Body of pancreas (tissue), 4 donors: ENCODE measurements around the gene KLHL30. TPM values are rescaled to one million over a fixed set of nuclear protein-coding genes. Genes with fewer than 3 reads are reported as not detected.

ENCODE experiments used
- ATAC-seq: fragments of 150-250 bp; one replicate; pipeline ENCODE4 v1.9.1; 2016
- DNase-seq, 4 donors: peaks; one replicate each; pipeline ENCODE4 v3.0.0-alpha.2; 2019
- H3K27ac ChIP-seq, 4 donors: fragments of 200-600 bp; sonication (generic); 1 replicate in 3 of 4; 2 replicates in 1 of 4; pipeline versions ENCODE4 v1.5.1 to v1.6.1; 2016 to 2019; ENCODE audit warnings: mild to moderate bottlenecking in 1 of 4, mixed read lengths in 1 of 4, moderate library complexity in 1 of 4
- H3K27me3 ChIP-seq, 2 donors: fragments of 200-600 bp; sonication (generic); one replicate each; pipeline ENCODE4 v1.6.0; 2016; ENCODE audit warnings: mild to moderate bottlenecking in 1 of 2
- H3K36me3 ChIP-seq, 2 donors: fragments of 200-600 bp; sonication (generic); replicated peaks in 1 of 2; 2 replicates each; pipeline ENCODE4 v1.5.1; 2016; ENCODE audit warnings: low read depth in 2 of 2; ENCODE audit not compliant: insufficient read depth in 1 of 2
- H3K4me1 ChIP-seq: fragments of 200-600 bp; sonication (generic); one replicate; pipeline ENCODE4 v1.6.0; 2016
- H3K4me3 ChIP-seq, 2 donors: fragments of 200-600 bp; sonication (generic); 1 replicate in 1 of 2; 2 replicates in 1 of 2; pipeline ENCODE4 v1.5.1; 2016 to 2019
- H3K9me3 ChIP-seq, 3 donors: fragments of 200-600 bp; sonication (generic); 1 replicate in 2 of 3; 2 replicates in 1 of 3; pipeline ENCODE4 v1.5.1; 2016
- CTCF ChIP-seq, 7 experiments: fragments of 450-650 bp in 4 of 7; fragments of 200-600 bp in 3 of 7; sonication (generic) in 3 of 7; IDR thresholded peaks; one replicate each; pipeline ENCODE4 v1.5.1; 2016 to 2019; ENCODE audit warnings: antibody characterized with exemption in 7 of 7
- POLR2A ChIP-seq, 3 donors: fragments of 450-650 bp; IDR thresholded peaks; one replicate each; pipeline ENCODE4 v1.6.1; 2016; ENCODE audit warnings: antibody characterized with exemption in 3 of 3, mild to moderate bottlenecking in 2 of 3
- WGBS, 2 donors: methylation state at CpG; one replicate each; pipeline ENCODE4 v1.1.5; 2017; 5-methylcytosine and 5-hydroxymethylcytosine counted together
- intact Hi-C: fragments of 100-400 bp; cut with DNase I; formaldehyde crosslinking; loops from one replicate; pipeline ENCODE4 v1.15.1; 2023
- total RNA-seq, 2 donors: library from RNA; depleted of rRNA; stranded (reverse); fragments of >200 nt; gene quantifications; one replicate each; pipeline ENCODE4 v1.1.0, GENCODE V29; 2016

KLHL30 gene
- total RNA-seq, 2 donors from 2014 or later: 0.26 to 0.66 TPM

GRCh38 chr2:238145851-238146250, 7.4 kb downstream of the KLHL30 start:
- H3K27ac ChIP-seq: no peak overlapping the region
- ATAC-seq (no peak), DNase-seq (no peak)
- no peaks in the 10 kb centered on the region for H3K27me3 ChIP-seq
- no peaks in the 10 kb centered on the region for H3K36me3 ChIP-seq
- H3K9me3 ChIP-seq: no peaks in the 10 kb centered on the region
- WGBS, 2 donors: 62 to 84% methylated on average over 4 to 12 of the region's 12 CpGs
- no peak overlapping the region for H3K4me3 ChIP-seq
- no peak for TF ChIP-seq POLR2A (IDR thresholded peaks at IDR 0.05)
- no peak for TF ChIP-seq CTCF (IDR thresholded peaks at IDR 0.05)
- H3K4me1 ChIP-seq: no peaks in the 10 kb centered on the region
- intact Hi-C loops: no loop called here

DNA sequence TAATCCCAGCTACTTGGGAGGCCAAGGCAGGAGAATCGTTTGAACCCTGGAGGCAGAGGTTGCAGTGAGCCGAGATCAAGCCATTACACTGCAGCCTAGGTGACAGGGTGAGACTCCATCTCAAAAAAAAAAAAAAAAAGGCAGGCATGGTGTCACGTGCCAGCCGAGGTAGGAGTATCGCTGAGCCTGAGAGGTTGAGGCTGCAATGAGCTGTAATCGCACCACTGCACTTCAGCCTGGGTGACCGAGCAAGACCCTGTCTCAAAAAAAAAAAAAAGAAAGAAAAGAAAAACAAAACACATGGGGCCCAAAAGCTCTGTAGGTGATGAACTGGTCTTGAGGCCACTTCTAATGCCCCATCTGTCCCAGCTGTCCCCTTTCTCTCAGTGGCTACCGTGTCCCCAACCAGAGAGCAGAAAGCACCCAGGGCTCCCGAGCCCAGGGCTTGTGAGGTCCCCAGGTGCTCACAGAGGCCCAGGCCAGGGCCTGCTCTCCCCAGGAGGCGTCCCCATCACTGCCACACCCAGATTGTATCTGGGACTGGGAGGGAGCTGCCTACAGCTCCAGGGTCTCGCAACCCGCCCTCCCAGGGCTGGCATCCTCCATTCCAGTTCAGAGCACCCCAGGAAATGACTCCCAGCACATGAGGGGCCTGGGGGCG, 8.5 kb downstream of the KLHL30 start:
- no peak for ATAC-seq

GRCh38 chr2:238148981-238149380, 10.5 kb downstream of the KLHL30 start:
- no peak overlapping the region for H3K4me3 ChIP-seq
- no peak overlapping the region for H3K27ac ChIP-seq
- no peaks in the 10 kb centered on the region for H3K9me3 ChIP-seq
- H3K4me1 ChIP-seq: no peaks in the 10 kb centered on the region
- ATAC-seq (no peak), DNase-seq (no peak)
- 78 to 91% methylated on average over 8 to 15 of the region's 15 CpGs for WGBS, 2 donors
- intact Hi-C loops: no loop called here
- TF ChIP-seq POLR2A (IDR thresholded peaks at IDR 0.05) (no peak), CTCF (IDR thresholded peaks at IDR 0.05) (no peak)
- no peaks in the 10 kb centered on the region for H3K36me3 ChIP-seq
- no peaks in the 10 kb centered on the region for H3K27me3 ChIP-seq

More for the DNA sequence above, 8.5 kb downstream of the KLHL30 start:
- intact Hi-C loops: no loop called here
- TF ChIP-seq POLR2A (IDR thresholded peaks at IDR 0.05) (no peak), CTCF (IDR thresholded peaks at IDR 0.05) (no peak)
- Histone ChIP-seq H3K36me3 (no peaks in the 10 kb centered on the region), H3K4me1 (no peaks in the 10 kb centered on the region), H3K27ac (no peak overlapping the region), H3K9me3 (no peaks in the 10 kb centered on the region), H3K4me3 (no peak overlapping the region), H3K27me3 (no peaks in the 10 kb centered on the region)
- DNase-seq: no peak
- WGBS, 2 donors: 87 to 88% methylated on average over 12 to 13 of the region's 13 CpGs

GRCh38 chr2:238149841-238150572, 11.5 kb downstream of the KLHL30 start:
- intact Hi-C loops: no loop called here
- no peak for TF ChIP-seq POLR2A (IDR thresholded peaks at IDR 0.05)
- TF ChIP-seq CTCF (IDR thresholded peaks at IDR 0.05): no peak
- ATAC-seq: no peak
- no peaks in the 10 kb centered on the region for H3K4me1 ChIP-seq
- H3K27ac ChIP-seq: no peak overlapping the region
- H3K27me3 ChIP-seq: no peaks in the 10 kb centered on the region
- DNase-seq: no peak
- H3K4me3 ChIP-seq: no peak overlapping the region
- no peaks in the 10 kb centered on the region for H3K9me3 ChIP-seq
- no peaks in the 10 kb centered on the region for H3K36me3 ChIP-seq
- 75 to 89% methylated on average over 6 to 13 of the region's 14 CpGs for WGBS, 2 donors
